ENCODE results near the gene OR6P1.

GRCh38 chr1:158547533-158547932 is 22.8 kb downstream of the OR6P1 start:
- TF ChIP-seq CTCF (conservative IDR thresholded peaks at IDR 0.05) (no peak), ZFX (IDR thresholded peaks at IDR 0.05) (no peak)

Measured in C4-2B (cell line).